MM.1S (cell line): ENCODE data around the gene VPS33B.

ENCODE experiments used
- EZH2 ChIP-seq: fragments of 300-600 bp; sonication (generic); optimal IDR thresholded peaks from 2 replicates; pipeline ENCODE3; 2017; ENCODE audit warnings: low read depth, mild to moderate bottlenecking, antibody characterized with exemption, low read length, mixed read lengths
- TF ChIP-seq, protein P1 (sequence below): fragments of 300-600 bp; sonication (generic); IDR thresholded peaks from 2 replicates; pipeline ENCODE4 v1.5.1; 2016; ENCODE audit warnings: antibody characterized with exemption, low read length, mixed read lengths

DNA sequence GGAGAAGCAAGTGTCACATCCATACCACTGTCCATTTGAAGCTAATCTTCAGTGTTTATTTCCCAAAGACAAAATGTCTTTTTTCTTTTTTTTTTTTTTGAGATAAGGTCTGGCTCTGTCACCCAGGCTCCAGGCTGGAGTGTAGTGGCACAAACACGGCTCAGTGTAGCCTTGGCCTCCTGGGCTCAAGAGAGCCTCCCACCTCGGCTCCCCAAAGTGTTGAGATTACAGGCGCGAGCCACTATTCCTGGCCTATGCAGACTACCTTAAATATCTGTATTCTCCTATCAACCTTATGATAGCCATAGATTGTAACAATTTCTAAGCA lies 27.7 kb upstream of the VPS33B start:
- TF ChIP-seq, protein P1, sequence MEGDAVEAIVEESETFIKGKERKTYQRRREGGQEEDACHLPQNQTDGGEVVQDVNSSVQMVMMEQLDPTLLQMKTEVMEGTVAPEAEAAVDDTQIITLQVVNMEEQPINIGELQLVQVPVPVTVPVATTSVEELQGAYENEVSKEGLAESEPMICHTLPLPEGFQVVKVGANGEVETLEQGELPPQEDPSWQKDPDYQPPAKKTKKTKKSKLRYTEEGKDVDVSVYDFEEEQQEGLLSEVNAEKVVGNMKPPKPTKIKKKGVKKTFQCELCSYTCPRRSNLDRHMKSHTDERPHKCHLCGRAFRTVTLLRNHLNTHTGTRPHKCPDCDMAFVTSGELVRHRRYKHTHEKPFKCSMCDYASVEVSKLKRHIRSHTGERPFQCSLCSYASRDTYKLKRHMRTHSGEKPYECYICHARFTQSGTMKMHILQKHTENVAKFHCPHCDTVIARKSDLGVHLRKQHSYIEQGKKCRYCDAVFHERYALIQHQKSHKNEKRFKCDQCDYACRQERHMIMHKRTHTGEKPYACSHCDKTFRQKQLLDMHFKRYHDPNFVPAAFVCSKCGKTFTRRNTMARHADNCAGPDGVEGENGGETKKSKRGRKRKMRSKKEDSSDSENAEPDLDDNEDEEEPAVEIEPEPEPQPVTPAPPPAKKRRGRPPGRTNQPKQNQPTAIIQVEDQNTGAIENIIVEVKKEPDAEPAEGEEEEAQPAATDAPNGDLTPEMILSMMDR = no peak
- TF ChIP-seq EZH2 = no peak
